CD8-positive, alpha-beta memory T cell (primary cell): ENCODE data around the gene CRK. TPM values are rescaled to one million over a fixed set of nuclear protein-coding genes. Genes with fewer than 3 reads are reported as not detected.

Source experiments
- CTCF ChIA-PET: fragments of 350-600 bp; sonication (Branson Sonifier 250); formaldehyde crosslinking; loops from one replicate; lab custom pipeline; 2021; ENCODE audit warnings: antibody characterized with exemption; lab: Charles Lee
- POLR2A ChIA-PET: fragments of 350-600 bp; sonication (Branson Sonifier 250); formaldehyde crosslinking; loops from one replicate; lab custom pipeline; 2021; ENCODE audit warnings: antibody characterized with exemption; lab: Charles Lee
- DNase-seq, 5 donors: peaks; one replicate each; pipeline versions ENCODE4 v3.0.0 to v3.0.0-alpha.2; 2020 to 2022; ENCODE audit warnings: mixed read lengths in 1 of 5
- H3K27ac ChIP-seq: one replicate; pipeline ENCODE4 v1.7.0; 2013; ENCODE audit warnings: low read depth, mild to moderate bottlenecking, low read length, moderate library complexity
- H3K27me3 ChIP-seq: 2 replicates; pipeline ENCODE4 v1.7.0; 2013; ENCODE audit warnings: low read length, mild to moderate bottlenecking; ENCODE audit not compliant: insufficient read depth, poor library complexity, severe bottlenecking
- H3K36me3 ChIP-seq: 2 replicates; pipeline ENCODE4 v1.7.0; 2013; ENCODE audit warnings: mild to moderate bottlenecking, low read length, moderate library complexity; ENCODE audit not compliant: insufficient read depth
- H3K4me1 ChIP-seq: 2 replicates; pipeline ENCODE4 v1.7.0; 2013; ENCODE audit warnings: mild to moderate bottlenecking, low read length, moderate library complexity; ENCODE audit not compliant: insufficient read depth
- H3K4me3 ChIP-seq: 2 replicates; pipeline ENCODE4 v1.7.0; 2013; ENCODE audit warnings: mild to moderate bottlenecking, low read length
- H3K9me3 ChIP-seq: 2 replicates; pipeline ENCODE4 v1.7.0; 2013; ENCODE audit warnings: mild to moderate bottlenecking, low read length
- H3K27ac Mint-ChIP-seq, 8 donors: one replicate each; pipeline ENCODE4 v1.8.0; 2020 to 2021; ENCODE audit warnings: mixed read lengths in 8 of 8, mild to moderate bottlenecking in 6 of 8, inconsistent platforms in 3 of 8, moderate library complexity in 3 of 8
- H3K27me3 Mint-ChIP-seq, 2 donors: one replicate each; pipeline ENCODE4 v1.8.0; 2020 to 2021; ENCODE audit warnings: mixed read lengths in 2 of 2, mild to moderate bottlenecking in 1 of 2, moderate library complexity in 1 of 2
- H3K36me3 Mint-ChIP-seq, 3 donors: one replicate each; pipeline ENCODE4 v1.8.0; 2020 to 2021; ENCODE audit warnings: mixed read lengths in 3 of 3, inconsistent platforms in 1 of 3, mild to moderate bottlenecking in 1 of 3
- H3K4me1 Mint-ChIP-seq, 3 donors: one replicate each; pipeline ENCODE4 v1.8.0; 2020 to 2021; ENCODE audit warnings: mixed read lengths in 3 of 3, inconsistent platforms in 1 of 3, mild to moderate bottlenecking in 1 of 3
- H3K4me3 Mint-ChIP-seq, 7 donors: one replicate each; pipeline ENCODE4 v1.8.0; 2020 to 2021; ENCODE audit warnings: mixed read lengths in 7 of 7, mild to moderate bottlenecking in 6 of 7, moderate library complexity in 4 of 7, inconsistent platforms in 2 of 7
- H3K9me3 Mint-ChIP-seq, 5 donors: one replicate each; pipeline ENCODE4 v1.8.0; 2020 to 2022; ENCODE audit warnings: mixed read lengths in 5 of 5, mild to moderate bottlenecking in 3 of 5, moderate library complexity in 2 of 5, inconsistent platforms in 1 of 5
- polyA plus RNA-seq: library from polyadenylated mRNA; unstranded; fragments of 300-500 nt; fragmentation: Illumina TruSeq; gene quantifications from one replicate; pipeline ENCODE4 v1.2.3, GENCODE V29; 2021
- total RNA-seq, 2 experiments: library from RNA; stranded (reverse); gene quantifications; one replicate each; pipeline ENCODE4 v1.2.3, GENCODE V29; 2021

The CRK gene
- total and polyA plus RNA-seq, 3 experiments from 2014 or later, result 24.6 to 28.8 (median 25.3) TPM

DNA sequence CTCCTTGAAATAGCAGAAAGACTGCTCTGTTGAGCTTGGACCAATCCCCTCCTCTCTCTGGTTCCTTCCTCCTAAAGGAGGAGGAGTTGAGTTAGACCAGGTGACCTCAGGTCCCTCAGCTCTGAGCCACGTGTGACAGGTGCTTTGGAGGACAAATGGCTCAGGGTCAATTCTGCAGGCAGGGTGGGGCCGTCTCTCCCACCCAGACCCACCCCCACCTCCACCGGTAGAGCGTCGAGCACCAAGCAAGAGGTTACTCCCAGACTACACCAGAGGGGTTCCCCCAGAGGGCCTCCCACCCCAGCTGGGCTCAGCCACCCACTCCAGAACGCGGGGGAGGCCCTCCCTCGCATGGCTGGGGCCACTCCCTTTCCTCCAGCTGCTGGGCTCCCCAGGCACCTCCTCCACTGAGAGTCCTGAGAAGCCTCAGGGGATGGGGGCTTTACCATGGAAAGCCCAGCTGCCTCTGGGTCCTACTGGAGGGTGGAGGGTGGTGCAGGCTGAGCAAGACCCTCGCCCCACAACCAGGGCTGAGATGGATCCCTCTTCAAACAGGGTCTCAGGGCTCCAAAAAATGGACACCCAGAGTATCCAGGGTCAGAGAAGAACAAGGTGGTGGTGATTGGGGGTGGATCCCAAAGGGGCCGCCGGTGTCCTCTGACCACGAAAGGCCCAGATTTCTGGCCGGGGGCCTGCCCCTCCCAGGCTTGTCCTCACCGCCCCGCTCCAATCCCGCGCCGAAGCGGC lies 28.8 kb upstream of the CRK start:
- peaks cover 21% of the 10 kb centered on the region for H3K4me1 ChIP-seq
- no peaks in the 10 kb centered on the region for H3K36me3 ChIP-seq

GRCh38 chr17:1484060-1484535 lies 28.1 kb upstream of the CRK start:
- Histone ChIP-seq H3K36me3 (no peaks in the 10 kb centered on the region), H3K4me1 (peaks cover 21% of the 10 kb centered on the region), H3K4me3 (no peak overlapping the region), H3K9me3 (no peaks in the 10 kb centered on the region), H3K27ac (no peak overlapping the region), H3K27me3 (no peaks in the 10 kb centered on the region)
- Mint-ChIP-seq H3K4me3 (peak overlapping the region; percentile 19 to 82 (median 67)), H3K27ac (peak overlapping the region in 6 of 8 donors; percentile 65 to 91 (median 78)), H3K9me3 (no peaks in the 10 kb centered on the region), H3K4me1 (peaks cover 13 to 33% (median 18%) of the 10 kb centered on the region in 3 donors), H3K36me3 (peaks cover 0 to 29% (median 8%) of the 10 kb centered on the region in 3 donors), H3K27me3 (peaks cover 0 to 3% of the 10 kb centered on the region in 2 donors)
- no peak for DNase-seq
- CTCF ChIA-PET, result interaction anchor here (1.4 kb wide), 1 partner anchor 28 kb away, joined by 3 read pairs; the partner anchor contains the start of gene CRK
- POLR2A ChIA-PET, result interaction anchor here (0.5 kb wide), 1 partner anchor 32 kb away, joined by 3 read pairs; no protein-coding TSS in a partner anchor

More for the DNA sequence above, 28.8 kb upstream of the CRK start:
- Mint-ChIP-seq H3K9me3 (no peaks in the 10 kb centered on the region), H3K27ac (peak overlapping the region; percentile 77 to 93 (median 86)), H3K36me3 (peaks cover 0 to 24% (median 8%) of the 10 kb centered on the region in 3 donors), H3K27me3 (peaks cover 0 to 3% of the 10 kb centered on the region in 2 donors), H3K4me3 (peak overlapping the region; percentile 76 to 89 (median 82)), H3K4me1 (peaks cover 13 to 35% (median 18%) of the 10 kb centered on the region in 3 donors)
- H3K4me3 ChIP-seq, result peak overlapping the region; percentile 45
- DNase-seq, result peak; percentile 44 to 73 (median 58)
- peak overlapping the region; percentile 47 for H3K27ac ChIP-seq
- no peaks in the 10 kb centered on the region for H3K9me3 ChIP-seq
- POLR2A ChIA-PET, result interaction anchor here (0.5 to 0.9 kb wide), 2 partner anchors 26 to 31 kb away, joined by 3 read pairs; no protein-coding TSS in a partner anchor
- no peaks in the 10 kb centered on the region for H3K27me3 ChIP-seq
- CTCF ChIA-PET, result interaction anchor here (1.1 to 1.4 kb wide), 2 partner anchors 28 to 31 kb away, joined by 3 read pairs; partner anchors contain the start of genes CRK and INPP5K

GRCh38 chr17:1482680-1483079 lies 26.6 kb upstream of the CRK start:
- peaks cover 12% of the 10 kb centered on the region for H3K4me1 ChIP-seq
- Mint-ChIP-seq H3K27ac (no peak overlapping the region), H3K9me3 (no peaks in the 10 kb centered on the region), H3K4me3 (peak overlapping the region in 1 of 7 donors; percentile 76), H3K4me1 (peaks cover 9 to 23% (median 11%) of the 10 kb centered on the region in 3 donors), H3K27me3 (peaks cover 0 to 2% of the 10 kb centered on the region in 2 donors), H3K36me3 (peaks cover 0 to 43% (median 8%) of the 10 kb centered on the region in 3 donors)
- CTCF ChIA-PET, result no interaction called here
- no peak overlapping the region for H3K27ac ChIP-seq
- DNase-seq, result no peak
- H3K27me3 ChIP-seq, result no peaks in the 10 kb centered on the region
- no peak overlapping the region for H3K4me3 ChIP-seq
- POLR2A ChIA-PET, result no interaction called here
- no peaks in the 10 kb centered on the region for H3K9me3 ChIP-seq
- no peaks in the 10 kb centered on the region for H3K36me3 ChIP-seq

DNA sequence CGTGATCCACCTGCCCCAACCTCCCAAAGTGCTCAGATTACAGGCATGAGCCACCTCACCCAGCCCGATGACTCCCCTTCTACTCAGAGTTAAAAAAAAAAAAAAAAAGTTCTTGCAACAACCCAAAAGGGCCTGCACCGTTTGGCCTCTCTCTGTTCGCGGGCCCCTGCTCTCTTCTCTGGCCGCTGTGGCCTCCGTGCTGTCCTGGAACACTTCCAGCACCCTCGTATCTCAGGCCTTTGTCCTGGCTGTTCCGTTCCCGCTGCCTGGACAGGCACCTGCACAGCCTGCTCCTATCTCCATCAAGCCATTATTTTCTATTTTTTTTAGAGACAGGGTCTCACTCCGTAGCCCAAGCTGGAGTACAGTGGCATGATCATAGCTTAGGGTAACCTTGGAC lies 25.7 kb upstream of the CRK start:
- peak overlapping the region in 3 of 8 donors; percentile 44 to 79 (median 62) for H3K27ac Mint-ChIP-seq
- ChIA-PET POLR2A (no interaction called here), CTCF (no interaction called here)
- Histone ChIP-seq H3K36me3 (no peaks in the 10 kb centered on the region), H3K27ac (no peak overlapping the region), H3K27me3 (no peaks in the 10 kb centered on the region), H3K4me3 (no peak overlapping the region), H3K9me3 (no peaks in the 10 kb centered on the region), H3K4me1 (peaks cover 7% of the 10 kb centered on the region)
- no peak overlapping the region for H3K4me3 Mint-ChIP-seq
- H3K27me3 Mint-ChIP-seq, result peaks cover 0 to 1% of the 10 kb centered on the region in 2 donors
- DNase-seq, result no peak
- peaks cover 4 to 16% (median 6%) of the 10 kb centered on the region in 3 donors for H3K4me1 Mint-ChIP-seq
- H3K36me3 Mint-ChIP-seq, result peaks cover 0 to 46% (median 8%) of the 10 kb centered on the region in 3 donors
- H3K9me3 Mint-ChIP-seq, result no peaks in the 10 kb centered on the region

GRCh38 chr17:1480747-1481465 lies 24.9 kb upstream of the CRK start:
- Histone ChIP-seq H3K9me3 (no peaks in the 10 kb centered on the region), H3K4me3 (no peak overlapping the region), H3K4me1 (peaks cover 5% of the 10 kb centered on the region), H3K36me3 (no peaks in the 10 kb centered on the region), H3K27me3 (no peaks in the 10 kb centered on the region), H3K27ac (no peak overlapping the region)
- POLR2A ChIA-PET, result no interaction called here
- peak overlapping the region in 1 of 7 donors; percentile 57 for H3K4me3 Mint-ChIP-seq
- peak overlapping the region in 4 of 8 donors; percentile 5 to 39 (median 32) for H3K27ac Mint-ChIP-seq
- peaks cover 0 to 1% of the 10 kb centered on the region in 2 donors for H3K27me3 Mint-ChIP-seq
- H3K36me3 Mint-ChIP-seq, result peaks cover 0 to 49% (median 8%) of the 10 kb centered on the region in 3 donors
- no peak for DNase-seq
- CTCF ChIA-PET, result interaction anchor here (1.4 kb wide), 1 partner anchor 9 kb away, joined by 5 read pairs; no protein-coding TSS in a partner anchor
- peaks cover 3 to 14% (median 4%) of the 10 kb centered on the region in 3 donors for H3K4me1 Mint-ChIP-seq
- no peaks in the 10 kb centered on the region for H3K9me3 Mint-ChIP-seq

DNA sequence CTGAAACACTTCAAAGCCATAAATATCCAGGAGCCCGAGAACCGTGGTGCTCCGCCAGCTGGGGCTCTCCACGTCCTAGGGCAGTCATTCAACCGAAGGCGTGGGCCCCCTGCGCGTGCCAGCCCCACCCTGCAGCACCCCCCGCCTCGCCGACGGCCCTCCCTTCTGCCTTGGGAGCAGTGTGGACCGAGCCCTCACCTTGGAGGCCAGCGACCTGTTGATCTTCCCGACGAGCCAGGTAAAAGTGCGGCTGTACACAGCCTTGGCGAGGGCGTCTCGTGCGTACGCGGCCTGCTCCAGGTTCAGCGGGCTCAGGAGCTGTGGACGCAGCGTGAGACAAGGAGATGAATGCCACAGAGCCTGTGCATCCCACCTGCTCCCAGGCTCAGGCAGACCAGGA lies 22.4 kb upstream of the CRK start:
- Histone ChIP-seq H3K36me3 (no peaks in the 10 kb centered on the region), H3K27ac (no peak overlapping the region), H3K27me3 (no peaks in the 10 kb centered on the region), H3K4me3 (no peak overlapping the region), H3K4me1 (peaks cover 3% of the 10 kb centered on the region), H3K9me3 (no peaks in the 10 kb centered on the region)
- ChIA-PET CTCF (no interaction called here), POLR2A (no interaction called here)
- H3K4me3 Mint-ChIP-seq, result no peak overlapping the region
- no peak overlapping the region for H3K27ac Mint-ChIP-seq
- peaks cover 0 to 49% (median 8%) of the 10 kb centered on the region in 3 donors for H3K36me3 Mint-ChIP-seq
- peaks cover 0 to 1% of the 10 kb centered on the region in 2 donors for H3K27me3 Mint-ChIP-seq
- peaks cover 6 to 10% (median 8%) of the 10 kb centered on the region in 3 donors for H3K4me1 Mint-ChIP-seq
- H3K9me3 Mint-ChIP-seq, result no peaks in the 10 kb centered on the region
- no peak for DNase-seq

GRCh38 chr17:1475321-1475854 lies 19.4 kb upstream of the CRK start:
- no peak for DNase-seq
- Histone ChIP-seq H3K9me3 (no peaks in the 10 kb centered on the region), H3K27me3 (no peaks in the 10 kb centered on the region), H3K4me3 (no peak overlapping the region), H3K27ac (no peak overlapping the region), H3K4me1 (peaks cover 6% of the 10 kb centered on the region), H3K36me3 (no peaks in the 10 kb centered on the region)
- ChIA-PET CTCF (interaction anchor here (1.6 kb wide), 1 partner anchor 15 kb away, joined by 4 read pairs; no protein-coding TSS in a partner anchor), POLR2A (no interaction called here)
- H3K4me3 Mint-ChIP-seq, result no peak overlapping the region
- peaks cover 0 to under 1% of the 10 kb centered on the region in 2 donors for H3K27me3 Mint-ChIP-seq
- H3K9me3 Mint-ChIP-seq, result no peaks in the 10 kb centered on the region
- peak overlapping the region in 1 of 8 donors; percentile 8 for H3K27ac Mint-ChIP-seq
- peaks cover 0 to 41% (median 0%) of the 10 kb centered on the region in 3 donors for H3K36me3 Mint-ChIP-seq
- H3K4me1 Mint-ChIP-seq, result peaks cover 6 to 14% (median 9%) of the 10 kb centered on the region in 3 donors
